Posterior cingulate gyrus (tissue), 11 donors: ENCODE data around the gene RCHY1.

Source experiments
- DNase-seq, 10 donors: peaks; one replicate each; pipeline versions ENCODE4 v3.0.0 to v3.0.0-alpha.2; 2020 to 2021; ENCODE audit warnings: mixed read lengths in 3 of 10
- intact Hi-C: fragments of 100-400 bp; cut with DNase I; formaldehyde crosslinking; loops from one replicate; pipeline ENCODE4 v1.15.1; 2023

The RCHY1 gene

DNA sequence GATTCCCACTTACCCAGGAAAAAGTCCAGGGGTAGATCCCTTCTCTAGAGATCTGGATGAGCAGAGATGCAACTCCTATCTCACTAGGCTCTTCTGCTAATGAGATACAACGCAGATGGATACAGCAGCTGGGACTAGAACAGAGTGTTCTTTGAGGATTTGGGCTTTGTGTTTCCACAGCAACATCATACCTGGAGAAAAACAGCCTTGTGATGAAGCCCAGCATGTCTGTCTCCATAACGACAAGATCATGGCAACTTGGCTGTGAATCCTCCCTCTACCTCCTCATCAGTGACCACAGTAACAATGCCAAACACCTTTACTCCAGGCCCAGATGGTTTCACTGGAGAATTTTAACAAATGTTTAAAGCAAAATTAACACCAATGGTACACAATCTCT, 80.1 kb downstream of the RCHY1 start:
- peak in 1 of 10 donors; percentile 13 for DNase-seq
- intact Hi-C loops, result no loop called here

DNA sequence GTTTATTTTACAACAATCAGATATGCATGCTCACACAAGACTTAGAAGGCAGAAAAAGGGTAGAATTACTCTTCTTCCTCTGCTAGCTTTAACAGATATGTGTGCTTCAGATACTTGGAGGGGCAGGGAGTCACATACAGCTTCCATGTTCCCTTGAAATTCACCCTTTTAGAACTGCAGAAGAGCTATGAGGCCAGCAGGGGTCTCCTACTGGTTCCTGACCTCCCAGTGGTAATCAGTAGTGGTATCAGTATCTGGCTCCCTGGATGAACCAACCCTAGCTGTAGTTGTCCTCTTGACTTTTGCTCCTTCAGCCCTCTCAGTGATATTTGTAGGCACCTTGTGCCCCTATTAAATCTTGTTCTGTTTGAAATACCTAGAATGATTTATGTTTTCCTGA, 81.5 kb downstream of the RCHY1 start:
- intact Hi-C loops, result no loop called here
- DNase-seq, result no peak

DNA sequence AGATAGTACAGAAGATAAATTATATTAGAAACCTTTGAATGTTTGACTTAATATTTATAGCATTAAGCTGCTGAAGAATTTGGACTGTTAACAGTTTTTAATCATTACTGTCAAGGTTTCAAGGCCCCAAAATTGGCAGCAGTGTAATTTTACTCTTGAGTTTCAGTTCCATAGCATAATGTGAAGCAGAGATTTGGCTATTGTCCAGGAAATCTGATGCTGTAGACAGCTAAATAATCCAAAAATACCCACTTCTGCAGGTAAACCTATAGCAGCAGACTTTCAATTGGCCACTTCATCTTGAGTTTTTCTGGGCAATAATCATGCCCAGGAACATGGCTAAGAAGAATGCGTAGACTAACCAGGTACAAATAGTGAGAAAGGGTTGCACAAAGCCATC, 85.0 kb downstream of the RCHY1 start:
- no peak for DNase-seq
- intact Hi-C loops, result no loop called here
